Progenitor cell of endocrine pancreas (in vitro differentiated cells): ENCODE measurements around the gene MELK. TPM values are rescaled to one million over a fixed set of nuclear protein-coding genes. Genes with fewer than 3 reads are reported as not detected.
"Not testable (repeated sequence)": the region's sequence is repeated elsewhere in the genome, so short reads cannot be mapped to it uniquely, and the experiment has no call there.

ENCODE experiments used
- DNase-seq: peaks from one replicate; pipeline ENCODE4 v3.0.0; 2021; ENCODE audit warnings: low spot score; ENCODE audit not compliant: unreplicated experiment
- H3K27ac Mint-ChIP-seq: 2 replicates; pipeline ENCODE4 v1.8.0; 2021; ENCODE audit warnings: mild to moderate bottlenecking, moderate library complexity, mixed read lengths
- H3K27me3 Mint-ChIP-seq: 2 replicates; pipeline ENCODE4 v1.8.0; 2021; ENCODE audit warnings: mixed read lengths
- H3K36me3 Mint-ChIP-seq: 2 replicates; pipeline ENCODE4 v1.8.0; 2022; ENCODE audit warnings: mixed read lengths; ENCODE audit not compliant: insufficient read depth
- H3K4me1 Mint-ChIP-seq: 2 replicates; pipeline ENCODE4 v1.8.0; 2021; ENCODE audit warnings: low read depth, mixed read lengths
- H3K4me3 Mint-ChIP-seq: 2 replicates; pipeline ENCODE4 v1.8.0; 2021; ENCODE audit warnings: low read depth, mild to moderate bottlenecking, moderate library complexity, mixed read lengths
- H3K9me3 Mint-ChIP-seq: 2 replicates; pipeline ENCODE4 v1.8.0; 2021; ENCODE audit warnings: low read depth, mixed read lengths
- CTCF ChIP-seq: fragments of 200-600 bp; sonication (generic); IDR thresholded peaks from one replicate; pipeline ENCODE4 v1.5.0; 2021; ENCODE audit warnings: antibody characterized with exemption, mild to moderate bottlenecking; ENCODE audit not compliant: unreplicated experiment
- total RNA-seq: library from RNA; stranded (reverse); gene quantifications from 2 replicates; pipeline ENCODE4 v1.2.1, GENCODE V29; 2021

MELK gene
- total RNA-seq, 1 donor from 2014 or later = 27.9 TPM

GRCh38 chr9:36560771-36561170 is 11.9 kb upstream of the MELK start:
- H3K4me1 Mint-ChIP-seq = no peaks in the 10 kb centered on the region

GRCh38 chr9:36562801-36563200 is 9.9 kb upstream of the MELK start:
- H3K36me3 Mint-ChIP-seq, DNase-seq: not testable (repeated sequence)

More at GRCh38 chr9:36560771-36561170, 11.9 kb upstream of the MELK start:
- Mint-ChIP-seq H3K4me3 (no peak overlapping the region), H3K27ac (no peak overlapping the region), H3K36me3 (no peaks in the 10 kb centered on the region), H3K27me3 (no peaks in the 10 kb centered on the region), H3K9me3 (no peaks in the 10 kb centered on the region)
- no peak for TF ChIP-seq CTCF
- DNase-seq = no peak

GRCh38 chr9:36566813-36567221 is 5.9 kb upstream of the MELK start:
- no peak for TF ChIP-seq CTCF
- Mint-ChIP-seq H3K36me3 (no peaks in the 10 kb centered on the region), H3K27ac (no peak overlapping the region)

More at GRCh38 chr9:36562801-36563200, 9.9 kb upstream of the MELK start:
- not testable (repeated sequence) for H3K4me3 Mint-ChIP-seq, H3K9me3 Mint-ChIP-seq, H3K27me3 Mint-ChIP-seq, H3K4me1 Mint-ChIP-seq, H3K27ac Mint-ChIP-seq

GRCh38 chr9:36568681-36569080 is 4.0 kb upstream of the MELK start:
- not testable (repeated sequence) for DNase-seq, H3K4me1 Mint-ChIP-seq, H3K27ac Mint-ChIP-seq, H3K36me3 Mint-ChIP-seq, H3K4me3 Mint-ChIP-seq, H3K9me3 Mint-ChIP-seq, H3K27me3 Mint-ChIP-seq

More at GRCh38 chr9:36566813-36567221, 5.9 kb upstream of the MELK start:
- H3K27me3 Mint-ChIP-seq = no peaks in the 10 kb centered on the region
- no peak for DNase-seq
- H3K4me3 Mint-ChIP-seq = no peak overlapping the region
- H3K9me3 Mint-ChIP-seq = no peaks in the 10 kb centered on the region
- H3K4me1 Mint-ChIP-seq = no peaks in the 10 kb centered on the region

DNA sequence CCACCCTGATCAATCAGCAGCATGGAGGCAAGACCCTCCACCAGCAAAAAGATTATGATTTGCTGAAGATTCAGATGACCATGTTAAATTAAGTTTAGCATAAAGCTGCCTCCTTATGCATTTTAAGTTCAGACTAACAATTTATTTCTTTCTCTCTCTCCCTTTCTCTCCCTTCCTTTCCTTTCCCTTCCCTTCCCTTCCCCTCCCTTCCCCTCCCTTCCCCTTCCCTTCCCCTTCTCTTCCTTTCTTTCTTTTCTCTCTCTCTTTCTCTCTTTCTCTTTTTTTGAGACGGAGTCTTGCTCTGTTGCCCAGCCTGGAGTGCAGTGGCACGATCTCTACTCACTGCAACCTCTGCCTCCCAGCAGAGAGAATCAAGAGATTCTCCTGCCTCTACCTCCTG is 1.4 kb upstream of the MELK start:
- Mint-ChIP-seq H3K4me3 (peak overlapping the region; percentile 37), H3K4me1 (peaks cover 17% of the 10 kb centered on the region), H3K36me3 (no peaks in the 10 kb centered on the region), H3K27me3 (no peaks in the 10 kb centered on the region), H3K9me3 (no peaks in the 10 kb centered on the region), H3K27ac (no peak overlapping the region)
- TF ChIP-seq CTCF = no peak
- no peak for DNase-seq

DNA sequence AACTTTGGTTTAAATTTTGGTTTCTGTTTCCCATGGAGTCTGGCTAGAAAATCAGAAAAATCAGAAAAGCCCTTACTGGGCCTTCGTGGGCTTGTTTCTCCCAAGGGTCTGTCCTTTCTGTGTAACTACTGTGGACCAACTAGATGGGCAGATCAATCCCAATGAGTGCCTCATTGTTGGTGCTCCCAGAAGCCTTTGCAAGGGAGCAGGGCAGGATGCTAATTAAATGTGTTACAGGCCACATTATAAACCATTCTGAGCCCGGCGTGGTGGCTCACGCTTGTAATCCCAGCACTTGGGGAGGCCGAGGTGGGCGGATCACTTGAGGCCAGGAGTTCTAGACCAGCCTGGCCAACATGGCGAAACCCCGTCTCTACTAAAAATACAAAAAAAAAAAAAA is 1.4 kb downstream of the MELK start:
- not testable (repeated sequence) for H3K27ac Mint-ChIP-seq, DNase-seq, H3K9me3 Mint-ChIP-seq, H3K36me3 Mint-ChIP-seq, H3K27me3 Mint-ChIP-seq
- Mint-ChIP-seq H3K4me1 (peaks cover 17% of the 10 kb centered on the region), H3K4me3 (peak overlapping the region; percentile 89)

DNA sequence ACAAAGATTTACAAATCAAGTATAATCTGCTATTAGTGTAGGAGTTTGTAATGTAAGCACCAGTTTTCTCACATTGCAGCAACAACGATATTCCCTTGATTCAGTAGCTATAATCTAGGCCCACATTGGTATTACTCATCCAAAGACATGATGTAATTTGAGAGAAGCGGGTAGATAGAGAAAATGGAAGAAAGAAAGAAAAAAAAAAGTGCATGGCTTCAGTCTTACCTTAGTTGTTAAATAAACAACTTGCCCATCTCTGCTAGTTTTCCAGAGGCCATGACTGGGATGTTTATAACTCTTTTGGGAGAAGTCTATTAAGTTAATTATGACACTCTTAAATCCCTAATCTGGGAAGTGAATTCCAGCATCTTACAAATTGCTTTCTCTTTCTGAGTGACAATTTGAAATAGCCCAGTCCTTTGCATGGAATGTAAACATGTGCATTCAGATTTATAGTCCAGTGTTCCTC is 2.8 kb downstream of the MELK start:
- no peak for TF ChIP-seq CTCF
- Mint-ChIP-seq H3K9me3 (no peaks in the 10 kb centered on the region), H3K27me3 (no peaks in the 10 kb centered on the region), H3K27ac (peak overlapping the region; percentile 80), H3K36me3 (no peaks in the 10 kb centered on the region), H3K4me1 (peaks cover 17% of the 10 kb centered on the region), H3K4me3 (no peak overlapping the region)
- DNase-seq = no peak
